ENCODE results near the gene QARS1. TPM values are rescaled to one million over a fixed set of nuclear protein-coding genes. Genes with fewer than 3 reads are reported as not detected.
A peak's percentile ranks its signal among the peaks of the same experiment; 100 is the strongest.

Gene QARS1
- total RNA-seq, 1 donor from 2014 or later: 408 TPM

- Mint-ChIP-seq H3K4me1 (ENCODE audit: unreplicated experiment) (peaks cover 3% of the 10 kb centered on the region), H3K36me3 (no peaks in the 10 kb centered on the region), H3K4me3 (peak overlapping the region; percentile 91), H3K27me3 (no peaks in the 10 kb centered on the region), H3K27ac (peak overlapping the region; percentile 94), H3K9me3 (no peaks in the 10 kb centered on the region)
- peak; percentile 18 for TF ChIP-seq CTCF (conservative IDR thresholded peaks at IDR 0.05)
- no peak for DNase-seq (ENCODE audit: extremely low spot score, unreplicated experiment)
Observed at GRCh38 chr3:49120096-49120437, 15.5 kb upstream of the QARS1 start.

GRCh38 chr3:49119439-49119838 lies 14.9 kb upstream of the QARS1 start:
- H3K4me1 Mint-ChIP-seq (ENCODE audit: unreplicated experiment): peaks cover 3% of the 10 kb centered on the region
- no peak for TF ChIP-seq CTCF (conservative IDR thresholded peaks at IDR 0.05)
- no peaks in the 10 kb centered on the region for H3K9me3 Mint-ChIP-seq
- peak overlapping the region; percentile 91 for H3K4me3 Mint-ChIP-seq
- H3K27me3 Mint-ChIP-seq: no peaks in the 10 kb centered on the region
- H3K27ac Mint-ChIP-seq: peak overlapping the region; percentile 94
- no peaks in the 10 kb centered on the region for H3K36me3 Mint-ChIP-seq
- DNase-seq (ENCODE audit: extremely low spot score, unreplicated experiment): no peak

GRCh38 chr3:49119036-49119435 lies 14.5 kb upstream of the QARS1 start:
- H3K4me3 Mint-ChIP-seq: peak overlapping the region; percentile 91
- no peak for TF ChIP-seq CTCF (conservative IDR thresholded peaks at IDR 0.05)
- DNase-seq (ENCODE audit: extremely low spot score, unreplicated experiment): no peak
- no peaks in the 10 kb centered on the region for H3K36me3 Mint-ChIP-seq
- H3K27ac Mint-ChIP-seq: no peak overlapping the region
- H3K4me1 Mint-ChIP-seq (ENCODE audit: unreplicated experiment): peaks cover 3% of the 10 kb centered on the region
- no peaks in the 10 kb centered on the region for H3K9me3 Mint-ChIP-seq
- no peaks in the 10 kb centered on the region for H3K27me3 Mint-ChIP-seq

GRCh38 chr3:49112262-49112661 lies 7.7 kb upstream of the QARS1 start:
- DNase-seq (ENCODE audit: extremely low spot score, unreplicated experiment): no peak
- H3K27me3 Mint-ChIP-seq: no peaks in the 10 kb centered on the region
- H3K4me1 Mint-ChIP-seq (ENCODE audit: unreplicated experiment): no peaks in the 10 kb centered on the region
- no peak for TF ChIP-seq CTCF (conservative IDR thresholded peaks at IDR 0.05)
- no peak overlapping the region for H3K27ac Mint-ChIP-seq
- peaks cover 8% of the 10 kb centered on the region for H3K36me3 Mint-ChIP-seq
- no peak overlapping the region for H3K4me3 Mint-ChIP-seq
- H3K9me3 Mint-ChIP-seq: no peaks in the 10 kb centered on the region

GRCh38 chr3:49111347-49111746 lies 6.8 kb upstream of the QARS1 start:
- Mint-ChIP-seq H3K4me3 (no peak overlapping the region), H3K27ac (no peak overlapping the region), H3K9me3 (no peaks in the 10 kb centered on the region), H3K36me3 (peaks cover 8% of the 10 kb centered on the region), H3K27me3 (no peaks in the 10 kb centered on the region), H3K4me1 (ENCODE audit: unreplicated experiment) (no peaks in the 10 kb centered on the region)
- TF ChIP-seq CTCF (conservative IDR thresholded peaks at IDR 0.05): no peak
- DNase-seq (ENCODE audit: extremely low spot score, unreplicated experiment): no peak

- DNase-seq (ENCODE audit: extremely low spot score, unreplicated experiment): no peak
- H3K4me1 Mint-ChIP-seq (ENCODE audit: unreplicated experiment): no peaks in the 10 kb centered on the region
- peaks cover 8% of the 10 kb centered on the region for H3K36me3 Mint-ChIP-seq
- no peak for TF ChIP-seq CTCF (conservative IDR thresholded peaks at IDR 0.05)
- H3K4me3 Mint-ChIP-seq: no peak overlapping the region
- no peaks in the 10 kb centered on the region for H3K27me3 Mint-ChIP-seq
- no peaks in the 10 kb centered on the region for H3K9me3 Mint-ChIP-seq
- no peak overlapping the region for H3K27ac Mint-ChIP-seq
Observed at GRCh38 chr3:49110780-49111179, 6.2 kb upstream of the QARS1 start.
